GM21576 (cell line): ENCODE data around the gene NDUFV3.
"Not testable (repeated sequence)": the region's sequence is repeated elsewhere in the genome, so short reads cannot be mapped to it uniquely, and the experiment has no call there.

Experiments used
- ATAC-seq: cut with Tn5 transposase; IDR thresholded peaks from one replicate; pipeline ENCODE4 v1.9.1; 2021; ENCODE audit warnings: mild to moderate bottlenecking, moderate library complexity; ENCODE audit not compliant: unreplicated experiment

NDUFV3 gene

DNA sequence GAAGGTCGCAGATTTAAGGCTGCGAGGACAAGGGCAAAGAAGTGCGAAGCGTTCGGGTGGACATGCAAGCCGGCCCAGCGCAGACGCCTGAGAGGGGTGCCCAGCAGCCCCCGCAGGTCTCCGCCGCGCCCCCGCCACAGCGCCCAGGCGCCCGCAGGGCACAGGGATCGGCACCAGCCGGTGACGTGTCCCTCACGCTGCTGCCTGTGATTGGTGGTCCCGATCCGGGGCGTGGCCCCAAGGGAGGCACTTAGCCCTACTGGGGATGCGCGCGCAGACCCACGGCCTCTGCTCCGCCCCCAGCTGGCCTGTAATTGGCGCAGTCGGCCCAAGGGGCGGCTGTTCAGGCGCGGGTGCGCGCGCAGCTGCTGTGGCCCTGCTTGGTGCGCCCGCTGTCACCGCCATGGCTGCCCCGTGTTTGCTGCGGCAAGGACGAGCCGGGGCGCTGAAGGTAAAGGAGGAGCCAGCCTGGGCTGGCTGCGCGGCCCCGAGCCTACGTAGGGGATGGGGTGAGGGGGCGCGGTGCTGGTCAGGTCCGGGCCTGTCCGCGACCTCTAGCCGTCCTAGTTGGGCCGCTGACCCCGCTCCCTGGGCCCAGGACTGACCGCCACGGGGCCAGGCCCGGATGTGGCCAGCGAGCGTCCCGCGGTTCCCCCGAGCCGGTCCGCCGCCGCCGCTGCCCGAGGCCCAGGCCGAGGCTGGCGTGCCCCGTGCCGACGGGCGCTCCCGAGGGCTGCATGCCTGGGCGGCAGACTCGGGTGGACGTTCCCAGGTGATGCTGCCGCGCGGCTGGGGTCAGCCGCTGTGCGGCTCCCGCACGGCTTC is at the start of gene NDUFV3:
Gene NDUFV3 (plus strand): TSS at position 379 of the 825 bp plus-strand sequence. CDS start 25 bp downstream, at position 404.
- peak; percentile 91 for ATAC-seq

DNA sequence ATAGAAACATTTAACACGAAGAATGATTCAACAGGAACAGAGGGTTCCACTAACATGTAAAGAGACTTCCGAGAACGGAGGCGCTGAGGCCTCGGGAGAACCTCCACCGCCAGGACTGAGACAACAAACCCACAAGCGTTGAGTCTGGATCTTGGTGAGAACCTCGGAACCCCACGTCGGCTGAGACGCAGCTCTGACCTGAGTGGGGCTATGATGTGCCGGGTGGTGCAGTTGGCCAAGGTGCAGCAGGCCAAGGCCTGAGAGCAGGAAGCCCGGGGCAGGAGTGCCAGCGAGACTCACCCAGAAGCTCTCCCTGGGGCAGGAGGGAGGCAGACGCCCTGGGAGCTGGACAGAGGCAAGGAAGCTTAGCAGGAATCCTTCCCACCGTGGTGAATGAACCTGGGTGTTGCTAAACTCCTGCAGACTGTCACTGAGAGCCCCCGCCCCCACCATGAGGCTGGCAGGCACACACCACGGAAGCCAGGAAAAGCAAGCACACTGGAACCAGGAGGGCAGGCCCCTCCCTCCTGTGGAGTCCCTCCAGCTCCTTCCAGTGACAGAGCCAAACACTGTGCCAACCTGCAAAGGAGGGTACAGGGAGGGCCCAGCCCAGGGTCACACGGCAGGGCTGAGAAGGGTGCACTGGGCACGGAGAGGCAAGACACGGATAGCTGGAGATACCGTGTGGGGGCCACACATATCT is 48.5 kb upstream of the NDUFV3 start:
- ATAC-seq, result no peak

DNA sequence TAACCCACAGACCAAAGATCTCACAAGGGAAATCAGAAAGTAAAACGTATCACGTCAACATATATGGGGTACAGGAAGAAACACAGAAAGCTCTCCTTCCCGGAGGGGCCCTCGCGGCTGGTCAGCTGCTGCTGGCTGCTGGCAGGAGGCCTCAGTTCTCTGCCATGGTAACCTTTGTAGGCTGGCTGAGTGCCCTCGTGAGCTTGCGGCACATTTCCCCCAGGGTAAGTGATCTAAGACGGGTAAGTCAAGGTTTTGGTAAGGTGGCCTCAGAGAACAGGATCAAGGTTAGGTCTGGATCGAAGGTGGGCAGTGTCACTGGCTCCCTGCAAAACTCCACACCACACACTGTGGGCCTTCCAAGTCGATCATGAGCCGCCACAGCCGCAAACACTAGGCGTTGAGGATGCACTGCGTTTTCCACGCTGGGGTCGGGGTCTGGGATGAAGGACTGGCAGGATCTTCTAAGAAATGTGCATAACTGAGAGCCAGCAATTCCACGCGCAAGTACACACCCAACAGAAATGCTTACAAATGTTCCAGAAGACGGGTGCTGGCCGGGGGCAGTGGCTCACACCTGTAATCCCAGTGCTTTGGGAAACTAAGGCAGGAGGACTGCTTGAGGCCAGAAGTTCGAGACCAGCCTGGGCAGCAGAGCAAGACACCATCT is 47.7 kb upstream of the NDUFV3 start:
- no peak for ATAC-seq

DNA sequence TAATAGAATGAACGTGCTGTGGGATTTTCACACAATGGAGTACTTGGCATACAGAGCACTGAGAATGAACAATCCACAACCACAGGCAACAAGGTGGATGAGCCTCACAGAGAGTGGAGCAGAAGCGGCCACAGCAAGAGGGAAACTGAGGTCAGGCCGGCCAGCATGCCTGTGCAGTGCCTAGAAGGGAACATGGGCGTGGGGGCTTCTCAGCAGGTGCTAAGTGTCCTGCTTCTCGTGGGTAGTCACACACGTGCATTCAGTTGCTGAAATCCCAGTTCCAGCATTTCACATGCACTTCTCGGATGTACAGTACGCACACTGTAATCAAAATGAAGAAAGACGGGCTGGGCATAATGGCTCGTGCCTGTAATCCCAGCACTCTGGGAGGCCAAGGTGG is 46.9 kb upstream of the NDUFV3 start:
- no peak for ATAC-seq

DNA sequence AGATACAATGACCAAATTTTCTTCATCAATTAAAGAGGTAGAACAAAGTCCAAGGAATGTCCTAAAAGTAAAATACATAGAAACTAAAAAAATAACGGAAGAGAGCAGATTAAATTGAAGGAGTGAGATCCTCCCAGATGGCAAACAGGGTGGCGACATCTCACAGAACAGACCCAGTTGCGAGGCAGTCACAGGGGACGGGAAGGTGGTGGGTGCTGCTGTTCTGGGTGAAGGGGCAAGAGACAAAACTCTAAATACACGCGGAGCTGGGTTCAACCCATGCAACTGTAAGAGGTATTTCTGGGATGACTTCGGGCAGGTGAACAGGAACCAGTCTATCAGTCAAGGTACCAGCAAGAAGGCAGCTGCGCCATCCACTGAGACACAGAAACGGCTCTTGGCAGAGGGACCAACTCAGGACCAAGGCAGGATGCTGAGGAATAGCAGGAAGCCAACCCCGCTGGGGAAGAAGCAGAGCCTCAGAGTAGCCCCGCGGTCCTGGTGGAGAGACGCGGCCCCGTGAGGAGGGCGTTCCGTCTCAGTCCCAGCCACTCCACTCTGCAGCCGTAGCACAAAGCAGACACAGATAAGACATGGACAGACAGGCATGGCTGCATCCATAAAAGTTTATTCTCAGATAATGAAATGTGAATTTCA is 45.9 kb upstream of the NDUFV3 start:
- no peak for ATAC-seq

DNA sequence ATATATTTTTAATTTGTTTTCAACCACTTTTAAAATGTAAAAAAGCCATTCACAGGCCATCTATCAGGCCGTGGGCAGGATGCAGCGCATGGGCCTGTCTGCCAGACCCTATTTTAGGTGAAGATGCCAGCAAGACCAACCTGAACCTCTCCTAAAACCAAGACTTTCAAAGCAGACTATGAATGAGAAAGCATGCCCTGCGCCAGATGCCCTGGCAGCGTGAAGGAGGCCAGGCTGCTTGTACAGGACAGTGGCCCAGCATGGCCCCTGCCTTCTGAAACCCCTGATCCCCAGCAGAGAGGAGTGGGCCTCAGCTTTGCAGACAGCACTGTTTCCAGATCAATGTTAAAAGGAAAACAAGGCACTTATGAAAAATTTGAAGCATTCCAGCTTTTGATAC is 45.4 kb upstream of the NDUFV3 start:
- no peak for ATAC-seq

DNA sequence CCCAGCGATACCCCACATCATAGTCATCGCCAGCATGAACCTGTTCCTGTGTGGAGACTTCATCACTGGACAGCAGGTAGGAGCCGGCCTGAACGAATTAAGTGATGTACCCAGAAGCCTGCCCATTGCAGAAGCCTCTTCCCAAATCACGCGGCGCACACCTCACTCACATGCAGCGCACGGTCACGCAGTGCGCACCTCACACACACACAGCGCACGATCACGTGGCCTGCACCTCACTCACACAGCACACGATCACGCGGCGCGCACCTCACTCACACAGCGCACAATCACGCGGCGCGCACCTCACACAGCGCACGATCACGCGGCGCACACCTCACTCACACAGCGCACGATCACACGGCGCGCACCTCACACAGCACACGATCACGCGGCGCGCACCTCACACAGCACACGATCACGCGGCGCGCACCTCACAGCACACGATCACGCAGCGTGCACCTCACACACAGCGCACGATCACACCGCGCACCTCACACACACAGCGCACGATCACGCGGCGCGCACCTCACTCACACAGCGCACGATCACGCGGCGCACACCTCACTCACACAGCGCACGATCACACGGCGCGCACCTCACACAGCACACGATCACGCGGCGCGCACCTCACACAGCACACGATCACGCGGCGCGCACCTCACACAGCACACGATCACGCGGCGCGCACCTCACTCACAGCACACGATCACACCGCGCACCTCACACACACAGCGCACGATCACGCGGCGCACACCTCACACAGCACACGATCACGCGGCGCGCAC is 44.8 kb upstream of the NDUFV3 start:
- not testable (repeated sequence) for ATAC-seq

DNA sequence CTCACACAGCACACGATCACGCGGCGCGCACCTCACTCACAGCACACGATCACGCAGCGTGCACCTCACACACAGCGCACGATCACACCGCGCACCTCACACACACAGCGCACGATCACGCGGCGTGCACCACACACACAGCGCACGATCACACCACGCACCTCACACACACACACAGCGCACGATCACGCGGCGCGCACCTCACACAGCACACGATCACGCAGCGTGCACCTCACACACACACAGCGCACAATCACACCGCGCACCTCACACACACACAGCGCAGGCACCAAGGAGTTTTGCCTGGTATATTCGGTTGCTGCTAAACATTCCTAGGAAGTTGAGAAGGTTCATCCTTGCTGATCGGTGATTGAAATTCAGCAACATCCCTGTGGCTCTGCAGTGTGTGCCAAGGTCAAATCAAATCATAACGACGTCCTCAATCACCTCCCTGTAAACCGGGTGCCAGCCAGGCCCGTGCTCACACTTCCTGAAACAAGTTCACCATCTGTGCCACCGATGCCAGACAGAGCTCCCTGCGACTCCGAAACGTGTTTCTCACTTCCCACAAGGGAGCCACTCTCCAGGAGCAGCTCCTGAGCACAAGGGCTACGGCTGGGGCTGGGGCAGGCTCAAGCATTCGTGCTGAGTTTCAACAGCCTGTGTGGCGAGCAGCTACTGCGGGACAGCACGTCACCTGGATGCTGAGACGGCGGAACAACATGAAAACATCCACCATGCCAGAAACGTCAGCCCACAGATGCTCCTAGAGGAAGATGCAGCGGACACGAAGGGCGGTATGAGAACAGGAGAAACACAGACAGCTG is 44.0 kb upstream of the NDUFV3 start:
- ATAC-seq, result no peak

DNA sequence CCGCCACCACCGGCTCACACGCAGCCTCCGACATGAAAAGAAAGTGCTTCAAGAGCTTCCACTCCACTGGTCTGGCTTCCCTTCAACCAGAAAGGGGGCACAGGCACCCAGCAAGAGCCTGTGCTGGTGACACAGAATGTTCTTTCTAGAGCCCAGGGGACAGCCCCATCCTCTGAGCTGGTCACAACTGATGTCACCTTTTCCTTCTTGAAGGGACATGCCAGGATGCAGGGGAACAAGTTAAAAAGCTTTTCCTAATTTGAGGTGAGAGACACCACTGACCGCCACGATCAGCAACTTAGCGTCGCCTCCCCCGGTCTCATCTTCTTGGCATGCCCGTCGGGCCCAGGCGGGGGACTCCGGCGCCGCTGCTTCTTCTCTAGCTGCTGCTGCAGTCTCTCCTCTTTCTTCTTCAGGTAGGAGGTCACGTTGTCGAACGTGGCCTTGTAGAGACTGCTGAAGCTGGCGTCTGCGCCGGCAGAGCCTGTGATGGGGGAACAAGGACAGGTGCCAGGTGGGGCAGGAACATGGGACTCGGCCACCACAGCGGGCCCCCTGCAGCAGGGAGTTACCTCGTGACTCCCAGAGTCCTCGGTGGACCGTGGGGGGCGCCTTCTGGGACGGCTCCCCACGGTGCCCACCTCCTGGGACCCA is 43.2 kb upstream of the NDUFV3 start:
- no peak for ATAC-seq

DNA sequence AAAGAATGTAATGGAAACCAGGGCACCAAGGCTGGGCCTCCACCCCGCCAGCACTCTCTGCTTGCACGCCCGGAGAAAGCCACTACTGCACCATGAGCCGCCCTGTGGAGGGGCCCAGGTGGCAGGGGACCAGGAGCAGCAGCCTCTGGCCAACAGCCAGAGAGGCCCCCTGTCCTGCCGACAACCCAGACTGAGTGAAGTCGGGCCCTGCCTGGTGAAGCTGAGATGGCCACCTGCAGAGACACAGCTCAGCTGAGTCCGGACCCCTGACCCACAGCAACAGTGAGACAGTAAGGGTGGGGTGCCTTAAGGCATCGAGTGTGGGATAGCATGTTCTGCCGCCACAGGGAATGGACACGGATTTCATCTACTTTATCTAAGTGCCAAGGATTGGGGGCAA is 42.6 kb upstream of the NDUFV3 start:
- ATAC-seq, result no peak

DNA sequence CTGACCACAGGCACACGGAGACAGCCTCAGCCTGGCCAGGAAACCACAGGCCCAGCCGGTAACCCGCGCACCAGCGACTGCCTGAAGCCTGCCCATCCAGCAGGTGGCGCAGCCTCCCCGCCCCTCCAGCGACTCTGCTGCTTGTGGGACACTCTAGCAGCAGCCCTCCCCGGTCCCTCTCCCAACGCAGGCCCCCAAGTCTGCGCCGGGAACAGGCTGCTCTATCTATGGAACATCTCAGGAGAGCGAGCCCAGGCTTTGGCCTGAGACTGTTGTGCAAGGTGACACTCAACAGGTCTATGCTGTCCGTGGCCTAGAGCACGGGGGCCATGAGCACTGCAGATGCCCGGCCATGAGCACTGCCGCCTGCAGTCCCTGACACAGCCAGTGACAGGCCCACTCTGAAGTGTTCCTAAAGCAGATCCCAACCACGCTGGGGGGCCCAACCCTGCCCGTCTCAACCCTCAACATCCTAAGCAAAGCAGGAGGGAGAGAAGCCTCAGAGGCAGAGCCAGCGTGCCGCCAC is 42.2 kb upstream of the NDUFV3 start:
- ATAC-seq, result no peak

DNA sequence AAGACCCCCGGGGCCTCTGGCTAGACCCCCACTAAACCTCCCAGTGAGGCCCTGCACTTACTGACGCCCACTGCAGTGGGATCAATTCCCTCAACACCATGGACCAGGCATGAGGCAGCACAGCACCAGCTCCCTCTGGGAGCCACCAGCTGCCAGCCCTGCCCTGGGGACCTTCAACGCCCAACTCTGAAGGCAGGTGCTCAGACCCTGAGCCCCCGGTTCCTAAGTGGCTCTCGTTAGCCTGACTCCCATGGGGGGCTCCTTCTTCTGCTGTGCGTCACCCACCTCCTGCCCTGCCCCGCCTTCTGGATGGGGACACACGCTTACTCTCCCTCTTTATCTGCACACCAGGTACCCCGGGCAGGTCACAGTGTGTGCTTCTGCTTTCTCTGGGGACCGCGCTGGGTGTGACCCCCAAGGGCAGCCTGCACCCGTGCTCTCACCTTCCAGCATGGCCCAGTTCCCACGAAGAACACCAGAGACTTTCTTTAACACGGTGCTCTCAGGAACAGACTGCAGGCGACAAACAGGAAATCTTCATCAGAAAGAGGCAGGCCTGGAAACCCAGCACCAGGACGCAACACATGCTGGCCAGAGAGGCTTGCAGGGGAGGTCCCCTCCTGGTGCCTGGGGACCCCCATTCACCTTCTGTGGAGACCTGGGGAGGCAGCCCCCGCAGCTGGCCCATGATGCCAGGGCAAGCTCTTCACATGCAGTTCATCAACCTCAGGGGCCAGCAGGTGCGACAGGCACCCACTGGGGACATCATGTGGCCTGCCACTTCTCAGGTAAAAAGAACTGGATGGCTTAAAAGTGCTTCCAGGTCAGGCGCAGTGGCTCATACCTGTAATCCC is 41.1 kb upstream of the NDUFV3 start:
- no peak for ATAC-seq

DNA sequence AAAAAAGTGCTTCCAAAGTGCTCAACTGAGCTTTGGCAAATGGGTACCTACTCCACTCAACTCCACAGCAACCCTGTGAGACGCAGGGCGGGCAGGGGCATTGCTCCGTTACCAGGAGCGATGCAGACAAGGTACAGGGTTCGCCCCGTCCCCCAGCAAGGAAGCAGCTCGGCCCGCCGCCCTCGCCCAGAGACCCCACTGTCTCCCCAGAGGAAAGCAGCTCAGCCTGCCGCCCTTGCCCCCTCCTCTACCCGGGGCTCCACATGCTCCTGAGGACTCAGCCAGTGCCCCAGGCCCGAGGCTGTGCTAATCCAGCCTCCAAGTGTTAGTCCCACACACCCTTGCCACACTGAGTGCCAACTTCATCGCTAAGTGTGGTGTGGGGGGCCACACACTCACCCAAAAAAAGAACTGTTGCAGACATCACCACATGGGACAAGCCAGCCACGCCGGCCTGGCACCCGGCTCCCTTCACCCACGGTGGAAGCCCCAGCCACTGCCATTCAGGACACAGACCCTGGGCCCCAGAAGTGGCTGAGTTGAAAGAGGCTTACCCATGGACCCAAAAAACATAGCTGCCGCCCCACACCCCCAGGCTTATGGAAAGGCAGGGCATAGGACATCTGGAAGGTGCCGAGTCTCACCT is 40.1 kb upstream of the NDUFV3 start:
- no peak for ATAC-seq

DNA sequence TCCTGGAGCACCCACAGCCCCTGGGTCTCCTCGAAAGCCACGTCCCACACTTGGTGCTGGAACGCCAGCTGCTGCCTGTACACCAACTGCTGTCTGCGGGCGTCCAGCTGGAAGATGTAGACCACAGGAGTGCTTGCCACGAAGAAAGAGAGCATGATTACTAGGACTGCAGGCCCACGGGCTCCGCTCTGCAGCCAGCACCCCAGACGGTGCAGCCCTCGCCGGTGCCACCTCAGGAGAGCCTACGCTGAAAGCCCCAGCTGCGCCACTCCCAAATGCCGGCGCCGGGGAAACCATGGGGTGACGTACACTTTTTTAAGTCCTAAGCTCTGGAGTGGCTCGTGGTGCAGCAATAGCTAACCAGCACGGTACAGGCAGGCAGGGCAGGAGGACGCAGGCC is 39.5 kb upstream of the NDUFV3 start:
- ATAC-seq, result no peak

DNA sequence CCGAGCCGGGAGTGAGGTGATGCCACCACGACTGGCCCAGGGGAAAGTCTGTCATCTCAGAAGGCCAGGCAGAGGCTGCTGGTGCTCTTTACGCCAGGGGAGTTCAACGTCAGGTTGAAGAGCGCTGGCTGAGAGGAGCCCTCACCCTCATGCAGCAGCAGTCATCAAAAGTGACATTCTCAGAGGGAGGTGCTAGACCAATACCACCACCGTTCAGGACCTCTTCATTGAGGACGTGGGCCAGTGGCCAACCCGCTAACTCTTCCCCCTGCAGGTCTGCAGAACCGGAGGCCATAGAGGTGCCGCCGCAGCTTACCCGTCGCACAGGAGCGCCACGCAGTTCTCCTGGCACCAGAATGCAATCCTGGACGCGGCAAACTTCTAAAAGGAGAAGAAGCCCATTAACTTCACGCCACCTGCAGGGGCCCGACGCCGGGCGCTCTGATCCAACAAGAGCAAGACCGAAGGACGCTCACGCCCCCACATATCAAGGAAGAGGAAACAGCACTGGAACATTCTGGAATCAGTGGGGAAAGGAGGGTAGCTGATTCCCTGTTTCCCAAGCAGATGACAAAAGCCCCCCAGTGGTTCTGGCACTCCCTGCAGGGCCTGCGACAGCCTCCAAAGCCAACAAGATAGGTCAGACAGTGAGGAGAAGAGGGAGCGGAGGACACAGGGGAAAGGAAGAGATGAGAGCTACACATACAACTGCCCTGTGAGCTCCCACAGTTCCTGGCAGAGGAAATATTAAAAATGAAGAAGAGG is 38.7 kb upstream of the NDUFV3 start:
- ATAC-seq, result no peak

DNA sequence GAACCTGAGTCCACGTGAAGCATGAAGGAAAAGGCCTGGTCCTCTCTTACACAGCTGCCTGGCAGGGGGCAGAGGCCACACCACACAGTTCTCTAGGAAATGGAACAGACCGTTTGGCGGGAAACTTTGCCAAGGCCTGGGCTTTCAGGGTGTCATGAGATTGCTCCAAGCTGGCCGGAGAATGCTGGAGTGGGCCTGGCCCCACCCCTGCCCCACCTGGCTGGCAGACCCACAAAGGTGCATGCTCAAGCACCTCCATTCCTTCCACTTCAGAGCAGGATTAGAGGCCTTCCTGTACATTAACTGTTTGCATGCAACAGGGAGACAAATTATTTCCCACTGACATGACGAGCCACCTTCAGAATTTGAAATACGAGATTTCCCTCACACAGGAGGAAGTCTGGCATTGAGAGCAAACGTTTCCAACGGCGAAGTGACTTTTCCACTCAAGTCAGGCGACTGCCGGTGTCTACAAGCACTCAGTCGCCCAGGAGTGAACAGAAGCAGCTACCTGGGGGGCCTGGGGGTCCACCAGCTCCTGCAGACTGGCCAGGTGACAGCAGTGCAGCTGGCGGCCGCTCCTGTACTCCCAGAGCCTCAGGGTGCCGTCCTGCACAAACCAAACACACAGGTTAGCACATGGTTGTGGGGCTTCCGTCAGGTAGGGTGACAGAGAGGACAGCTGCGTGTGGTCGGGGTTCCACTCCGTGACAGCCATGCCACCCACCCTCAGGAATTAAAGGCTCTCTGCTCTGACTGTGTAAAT is 37.8 kb upstream of the NDUFV3 start:
- no peak for ATAC-seq
